SU-DHL-6 (cell line): ENCODE results near the gene KRTAP10-12.

Experiments used
- EZH2phosphoT487 ChIP-seq: fragments of 200-600 bp; sonication (generic), shearing (Covaris generic); conservative IDR thresholded peaks from 2 replicates; pipeline ENCODE4 v1.6.1; 2018; ENCODE audit warnings: mild to moderate bottlenecking, antibody characterized with exemption, low read length, moderate library complexity, mixed read lengths
- TF ChIP-seq, protein P1 (sequence below): fragments of 200-600 bp; sonication (generic); IDR thresholded peaks from one replicate; pipeline ENCODE4 v1.5.1; 2017; ENCODE audit warnings: antibody characterized with exemption, mild to moderate bottlenecking, low read length, moderate library complexity; ENCODE audit not compliant: insufficient read depth, poor library complexity, severe bottlenecking

DNA sequence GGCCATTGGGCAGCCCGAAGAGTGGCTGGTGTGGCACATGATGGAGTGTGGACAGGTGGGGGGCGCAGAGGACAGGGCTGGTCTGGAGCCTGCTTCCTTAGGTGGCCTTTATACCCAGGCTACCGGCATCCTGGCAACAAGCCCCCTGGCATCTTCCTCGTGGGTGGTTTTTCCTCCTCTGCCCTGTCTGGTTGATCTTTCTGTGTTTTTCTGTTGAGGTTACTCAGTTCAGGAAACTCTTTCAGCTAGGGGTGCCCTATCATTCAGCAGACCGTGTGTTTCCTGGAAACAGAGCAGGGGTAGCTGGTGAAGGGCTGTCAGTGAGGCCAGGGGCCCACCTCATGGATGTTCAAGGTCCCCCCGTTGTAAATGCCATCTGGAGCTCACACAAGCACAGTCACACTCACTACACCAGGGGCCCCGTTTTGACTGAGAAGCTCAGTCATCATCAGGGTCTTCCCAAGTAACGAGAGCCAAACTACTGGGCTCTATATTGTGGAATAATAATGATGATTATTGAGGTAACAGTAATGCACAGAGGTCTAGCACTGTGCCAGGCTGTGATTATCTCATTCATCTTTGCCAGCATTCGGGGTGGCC is 42.3 kb upstream of the KRTAP10-12 start, which contains the start of gene KRTAP12-4:
- TF ChIP-seq, protein P1, sequence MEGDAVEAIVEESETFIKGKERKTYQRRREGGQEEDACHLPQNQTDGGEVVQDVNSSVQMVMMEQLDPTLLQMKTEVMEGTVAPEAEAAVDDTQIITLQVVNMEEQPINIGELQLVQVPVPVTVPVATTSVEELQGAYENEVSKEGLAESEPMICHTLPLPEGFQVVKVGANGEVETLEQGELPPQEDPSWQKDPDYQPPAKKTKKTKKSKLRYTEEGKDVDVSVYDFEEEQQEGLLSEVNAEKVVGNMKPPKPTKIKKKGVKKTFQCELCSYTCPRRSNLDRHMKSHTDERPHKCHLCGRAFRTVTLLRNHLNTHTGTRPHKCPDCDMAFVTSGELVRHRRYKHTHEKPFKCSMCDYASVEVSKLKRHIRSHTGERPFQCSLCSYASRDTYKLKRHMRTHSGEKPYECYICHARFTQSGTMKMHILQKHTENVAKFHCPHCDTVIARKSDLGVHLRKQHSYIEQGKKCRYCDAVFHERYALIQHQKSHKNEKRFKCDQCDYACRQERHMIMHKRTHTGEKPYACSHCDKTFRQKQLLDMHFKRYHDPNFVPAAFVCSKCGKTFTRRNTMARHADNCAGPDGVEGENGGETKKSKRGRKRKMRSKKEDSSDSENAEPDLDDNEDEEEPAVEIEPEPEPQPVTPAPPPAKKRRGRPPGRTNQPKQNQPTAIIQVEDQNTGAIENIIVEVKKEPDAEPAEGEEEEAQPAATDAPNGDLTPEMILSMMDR, result no peak
- no peak for TF ChIP-seq EZH2phosphoT487
